ENCODE measurements around the gene CDH4. TPM values are rescaled to one million over a fixed set of nuclear protein-coding genes. Genes with fewer than 3 reads are reported as not detected.

Gene CDH4
- total RNA-seq, 1 donor from 2014 or later = 0.23 TPM

DNA sequence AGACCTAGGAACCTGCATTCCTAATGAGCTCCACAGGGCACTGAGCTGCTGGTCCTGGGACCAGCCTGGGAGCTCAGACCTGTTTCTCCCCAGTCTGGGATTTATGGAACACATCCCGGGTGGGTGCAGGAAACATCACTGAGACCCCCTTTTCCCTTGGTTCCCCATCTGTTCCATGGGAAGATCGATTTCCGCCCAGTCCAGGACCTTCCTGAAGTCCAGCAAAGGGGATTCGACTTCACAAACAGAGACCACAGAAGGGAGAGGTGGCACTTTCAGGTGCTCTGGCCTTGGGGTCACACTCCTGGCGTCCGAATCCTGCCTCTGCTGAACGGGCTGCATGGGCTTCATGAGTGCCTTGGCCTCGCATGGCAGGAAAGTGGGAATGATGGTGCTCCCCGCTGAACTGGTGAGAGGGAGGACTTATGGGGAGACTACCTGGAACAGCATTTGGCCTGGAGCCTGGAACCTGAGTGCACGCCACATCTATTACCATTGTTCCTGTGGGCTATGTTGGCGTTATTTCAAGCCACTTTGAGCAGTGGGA is 517.3 kb downstream of the CDH4 start:
- DNase-seq (ENCODE audit: low spot score) = no peak
- no peaks in the 10 kb centered on the region for H3K9me3 Mint-ChIP-seq (ENCODE audit: unreplicated experiment)
- H3K36me3 Mint-ChIP-seq (ENCODE audit: low read depth, unreplicated experiment) = no peaks in the 10 kb centered on the region
- TF ChIP-seq CTCF (IDR thresholded peaks at IDR 0.05; ENCODE audit: unreplicated experiment) = no peak
- H3K27me3 Mint-ChIP-seq (ENCODE audit: unreplicated experiment) = no peaks in the 10 kb centered on the region
- H3K4me3 Mint-ChIP-seq (ENCODE audit: unreplicated experiment) = no peak overlapping the region
- no peak overlapping the region for H3K27ac Mint-ChIP-seq (ENCODE audit: unreplicated experiment)
- H3K4me1 Mint-ChIP-seq (ENCODE audit: unreplicated experiment) = no peaks in the 10 kb centered on the region

DNA sequence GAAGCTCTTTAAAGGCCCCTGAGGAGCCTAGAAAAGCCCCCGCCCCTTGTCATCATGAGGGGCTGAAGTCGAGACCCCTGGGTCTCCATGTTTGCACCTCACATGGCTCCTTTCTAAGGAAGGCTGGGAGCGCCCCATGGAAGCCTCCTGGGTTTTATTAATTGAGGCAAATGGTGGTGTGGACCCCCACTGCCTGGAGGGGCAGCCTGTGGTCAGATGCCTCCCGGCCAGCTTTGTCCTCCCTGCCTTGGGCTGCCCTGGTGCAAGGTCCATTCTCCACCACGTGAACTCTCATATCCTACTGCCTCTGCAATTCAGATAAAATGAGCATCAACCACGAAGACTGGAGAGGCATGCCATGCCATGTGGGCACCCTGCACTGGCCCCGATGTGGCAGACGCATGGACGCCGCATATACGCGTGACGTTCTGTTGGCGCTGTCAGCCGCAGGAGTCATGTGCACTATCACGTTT is 518.1 kb downstream of the CDH4 start:
- DNase-seq (ENCODE audit: low spot score) = no peak
- H3K4me1 Mint-ChIP-seq (ENCODE audit: unreplicated experiment) = no peaks in the 10 kb centered on the region
- no peak overlapping the region for H3K4me3 Mint-ChIP-seq (ENCODE audit: unreplicated experiment)
- no peaks in the 10 kb centered on the region for H3K27me3 Mint-ChIP-seq (ENCODE audit: unreplicated experiment)
- TF ChIP-seq CTCF (IDR thresholded peaks at IDR 0.05; ENCODE audit: unreplicated experiment) = no peak
- no peak overlapping the region for H3K27ac Mint-ChIP-seq (ENCODE audit: unreplicated experiment)
- no peaks in the 10 kb centered on the region for H3K36me3 Mint-ChIP-seq (ENCODE audit: low read depth, unreplicated experiment)
- H3K9me3 Mint-ChIP-seq (ENCODE audit: unreplicated experiment) = no peaks in the 10 kb centered on the region

DNA sequence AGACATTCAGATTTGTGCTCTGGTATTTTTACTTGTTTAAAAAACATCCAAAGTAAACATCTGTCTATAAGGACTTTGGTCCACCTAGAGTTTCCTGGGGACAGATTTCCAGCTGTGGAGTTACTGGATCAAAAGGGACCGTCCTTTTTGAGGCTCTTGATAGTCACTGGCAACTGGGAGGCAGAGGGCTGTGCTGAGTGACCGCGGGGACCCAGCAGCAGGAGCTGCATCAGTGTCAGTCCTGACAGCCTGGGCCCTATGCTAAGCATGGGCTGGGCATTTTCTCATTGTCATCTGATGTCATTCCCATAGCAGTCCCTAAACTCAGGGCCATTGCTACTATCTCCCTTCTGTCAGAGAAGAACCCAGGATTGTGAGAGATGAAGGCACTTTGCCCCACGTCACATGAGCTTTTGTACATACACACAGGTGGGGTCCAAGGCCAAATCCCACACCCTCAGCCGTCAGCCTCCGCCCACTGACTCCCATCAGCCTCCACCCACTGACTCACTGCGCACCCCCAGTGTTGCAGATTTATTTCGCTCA is 519.8 kb downstream of the CDH4 start:
- TF ChIP-seq CTCF (IDR thresholded peaks at IDR 0.05; ENCODE audit: unreplicated experiment) = no peak
- Mint-ChIP-seq H3K27me3 (ENCODE audit: unreplicated experiment) (no peaks in the 10 kb centered on the region), H3K36me3 (ENCODE audit: low read depth, unreplicated experiment) (no peaks in the 10 kb centered on the region), H3K4me3 (ENCODE audit: unreplicated experiment) (no peak overlapping the region), H3K9me3 (ENCODE audit: unreplicated experiment) (no peaks in the 10 kb centered on the region), H3K27ac (ENCODE audit: unreplicated experiment) (no peak overlapping the region), H3K4me1 (ENCODE audit: unreplicated experiment) (no peaks in the 10 kb centered on the region)
- no peak for DNase-seq (ENCODE audit: low spot score)

- peaks cover 2% of the 10 kb centered on the region for H3K27me3 Mint-ChIP-seq (ENCODE audit: unreplicated experiment)
- no peak overlapping the region for H3K4me3 Mint-ChIP-seq (ENCODE audit: unreplicated experiment)
- no peaks in the 10 kb centered on the region for H3K36me3 Mint-ChIP-seq (ENCODE audit: low read depth, unreplicated experiment)
- no peak overlapping the region for H3K27ac Mint-ChIP-seq (ENCODE audit: unreplicated experiment)
- H3K9me3 Mint-ChIP-seq (ENCODE audit: unreplicated experiment) = no peaks in the 10 kb centered on the region
- no peak for DNase-seq (ENCODE audit: low spot score)
- no peak for TF ChIP-seq CTCF (IDR thresholded peaks at IDR 0.05; ENCODE audit: unreplicated experiment)
- peaks cover 1% of the 10 kb centered on the region for H3K4me1 Mint-ChIP-seq (ENCODE audit: unreplicated experiment)
Measured at GRCh38 chr20:61772828-61773631, 521.0 kb downstream of the CDH4 start.

All from endothelial cell (in vitro differentiated cells).